Measurements from ENCODE around the gene HPS5.
A peak's percentile ranks its signal among the peaks of the same experiment; 100 is the strongest.

HPS5 gene

GRCh38 chr11:18319914-18320313, 2.0 kb downstream of the HPS5 start:
- WGBS, result 99% methylated on average over 3 of the region's 3 CpGs
- Histone ChIP-seq H3K36me3 (ENCODE audit: insufficient read depth, low read length) (peaks cover 15% of the 10 kb centered on the region; the same call in 1 of the 2 replicates), H3K9me3 (ENCODE audit: insufficient read depth, low read depth, low read length) (no peaks in the 10 kb centered on the region), H3K27me3 (ENCODE audit: insufficient read depth, low read length) (no peaks in the 10 kb centered on the region), H3K4me1 (ENCODE audit: insufficient read depth, low read length) (peaks cover 16% of the 10 kb centered on the region), H3K9ac (ENCODE audit: low read depth, low read length) (no peak overlapping the region), H3K4me3 (ENCODE audit: low read length) (peak overlapping the region; percentile 81; the same call in 1 of the 2 replicates), H3K27ac (ENCODE audit: low read depth, low read length) (no peak overlapping the region)

GRCh38 chr11:18317551-18317950, 4.4 kb downstream of the HPS5 start:
- Histone ChIP-seq H3K4me1 (ENCODE audit: insufficient read depth, low read length) (peaks cover 9% of the 10 kb centered on the region), H3K9me3 (ENCODE audit: insufficient read depth, low read depth, low read length) (no peaks in the 10 kb centered on the region), H3K36me3 (ENCODE audit: insufficient read depth, low read length) (peaks cover 17% of the 10 kb centered on the region; the same call in 1 of the 2 replicates), H3K4me3 (ENCODE audit: low read length) (no peak overlapping the region), H3K27ac (ENCODE audit: low read depth, low read length) (no peak overlapping the region), H3K9ac (ENCODE audit: low read depth, low read length) (no peak overlapping the region), H3K27me3 (ENCODE audit: insufficient read depth, low read length) (no peaks in the 10 kb centered on the region)
- 96% methylated on average over 4 of the region's 4 CpGs for WGBS

DNA sequence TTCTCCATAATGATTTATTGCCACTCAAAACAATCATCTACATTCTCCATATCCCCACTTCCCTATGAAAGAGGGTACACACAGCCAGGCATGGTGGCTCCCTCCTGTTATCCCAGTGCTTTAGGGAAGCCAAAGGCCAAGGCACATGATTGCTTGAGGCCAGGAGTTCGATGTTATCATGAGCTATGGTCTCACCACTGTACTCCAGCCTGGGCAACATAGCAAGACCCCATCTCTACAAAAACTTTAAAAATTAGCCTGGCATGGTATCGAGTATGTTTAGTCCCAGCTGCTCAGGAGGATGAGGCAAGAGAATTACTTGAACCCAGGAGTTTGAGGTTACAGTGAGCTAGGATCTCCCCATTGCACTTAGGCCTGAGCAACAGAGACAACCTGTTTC, 6.0 kb downstream of the HPS5 start:
- peaks cover 5% of the 10 kb centered on the region for H3K4me1 ChIP-seq (ENCODE audit: insufficient read depth, low read length)
- no peak overlapping the region for H3K9ac ChIP-seq (ENCODE audit: low read depth, low read length)
- WGBS, result 95% methylated on average over 2 of the region's 2 CpGs
- no peaks in the 10 kb centered on the region for H3K27me3 ChIP-seq (ENCODE audit: insufficient read depth, low read length)
- H3K9me3 ChIP-seq (ENCODE audit: insufficient read depth, low read depth, low read length), result no peaks in the 10 kb centered on the region
- H3K27ac ChIP-seq (ENCODE audit: low read depth, low read length), result no peak overlapping the region
- H3K4me3 ChIP-seq (ENCODE audit: low read length), result no peak overlapping the region
- H3K36me3 ChIP-seq (ENCODE audit: insufficient read depth, low read length), result peaks cover 30% of the 10 kb centered on the region

DNA sequence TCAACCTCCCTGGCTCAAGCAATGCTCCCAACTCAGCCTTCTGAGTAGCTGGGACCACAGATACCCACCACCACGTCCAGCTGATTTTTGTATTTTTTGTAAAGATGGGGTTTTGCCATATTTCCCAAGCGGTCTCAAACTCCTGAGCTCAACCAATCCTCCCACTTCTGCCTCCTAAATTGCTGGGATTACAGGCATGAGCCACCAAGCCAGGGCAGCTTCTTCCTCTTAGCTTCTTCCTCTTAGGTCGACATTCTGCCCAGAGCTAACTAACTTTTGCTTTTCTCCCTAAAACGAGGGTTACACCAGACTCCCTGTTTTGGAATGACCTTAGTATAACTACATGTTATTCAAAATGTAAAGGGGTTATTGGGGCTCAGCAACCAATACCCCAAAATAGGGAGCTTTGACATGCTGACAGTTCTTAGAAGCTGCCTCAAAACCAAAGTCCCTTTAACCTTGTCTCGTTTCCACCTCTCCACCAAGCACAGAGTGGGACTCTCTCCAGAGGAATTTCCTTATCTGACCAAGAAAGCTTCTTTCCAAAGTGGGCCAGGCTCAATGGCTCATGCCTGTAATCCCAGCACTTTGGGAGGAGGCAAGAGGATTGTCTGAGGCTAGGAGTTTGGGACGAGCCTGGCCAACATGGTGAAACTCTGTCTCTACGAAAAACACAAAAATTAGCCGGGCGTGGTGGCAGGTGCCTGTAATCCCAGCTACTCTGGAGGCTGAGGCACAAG, 7.0 kb downstream of the HPS5 start:
- Histone ChIP-seq H3K36me3 (ENCODE audit: insufficient read depth, low read length) (peaks cover 40% of the 10 kb centered on the region), H3K9ac (ENCODE audit: low read depth, low read length) (no peak overlapping the region), H3K27me3 (ENCODE audit: insufficient read depth, low read length) (no peaks in the 10 kb centered on the region), H3K4me3 (ENCODE audit: low read length) (no peak overlapping the region), H3K9me3 (ENCODE audit: insufficient read depth, low read depth, low read length) (no peaks in the 10 kb centered on the region), H3K4me1 (ENCODE audit: insufficient read depth, low read length) (no peaks in the 10 kb centered on the region; the same call in 1 of the 2 replicates), H3K27ac (ENCODE audit: low read depth, low read length) (no peak overlapping the region)
- 98% methylated on average over 8 of the region's 9 CpGs for WGBS

DNA sequence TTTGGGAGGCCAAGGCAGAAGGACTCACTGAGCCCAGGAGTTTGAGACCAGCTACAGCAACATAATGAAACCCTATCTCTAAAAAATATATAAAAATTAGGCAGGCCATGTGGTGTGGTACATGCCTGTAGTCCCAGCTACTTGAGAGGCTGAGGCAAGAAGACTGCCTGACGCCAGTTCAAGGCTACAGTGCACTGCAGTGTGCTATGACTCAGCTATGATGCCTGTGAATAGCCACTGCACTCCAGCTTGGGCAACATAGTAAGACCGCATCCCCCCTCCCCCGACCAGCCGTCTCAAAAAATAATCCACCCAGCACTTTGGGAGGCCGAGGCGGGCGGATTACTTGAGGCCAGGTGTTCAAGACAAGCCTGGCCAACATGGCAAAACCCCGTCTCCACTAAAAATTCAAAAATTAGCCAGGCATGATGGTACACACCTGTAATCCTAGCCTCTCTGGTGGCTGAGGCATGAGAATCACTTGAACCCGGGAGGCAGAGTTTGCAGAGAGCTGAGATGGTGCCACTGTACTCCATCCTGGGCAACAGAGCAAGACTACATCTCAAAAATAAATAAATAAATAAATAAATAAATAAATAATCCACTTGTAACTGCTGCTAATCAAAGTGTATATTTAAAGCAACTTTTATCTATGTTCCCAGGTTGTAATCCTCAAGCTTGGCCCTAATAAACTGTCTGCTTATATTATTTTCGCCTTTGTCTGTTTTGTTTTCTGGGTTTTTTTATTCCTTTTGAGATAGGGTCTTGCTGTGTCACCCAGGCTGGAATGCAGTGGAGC, 7.8 kb downstream of the HPS5 start:
- 74% methylated on average over 10 of the region's 10 CpGs for WGBS
- Histone ChIP-seq H3K27me3 (ENCODE audit: insufficient read depth, low read length) (no peaks in the 10 kb centered on the region), H3K9me3 (ENCODE audit: insufficient read depth, low read depth, low read length) (no peaks in the 10 kb centered on the region), H3K36me3 (ENCODE audit: insufficient read depth, low read length) (peaks cover 48% of the 10 kb centered on the region), H3K4me1 (ENCODE audit: insufficient read depth, low read length) (no peaks in the 10 kb centered on the region), H3K4me3 (ENCODE audit: low read length) (no peak overlapping the region), H3K9ac (ENCODE audit: low read depth, low read length) (no peak overlapping the region), H3K27ac (ENCODE audit: low read depth, low read length) (no peak overlapping the region)

GRCh38 chr11:18312663-18313420, 9.1 kb downstream of the HPS5 start:
- Histone ChIP-seq H3K27ac (ENCODE audit: low read depth, low read length) (no peak overlapping the region; the same call in 1 of the 2 replicates), H3K36me3 (ENCODE audit: insufficient read depth, low read length) (peaks cover 60% of the 10 kb centered on the region), H3K4me3 (ENCODE audit: low read length) (no peak overlapping the region), H3K9me3 (ENCODE audit: insufficient read depth, low read depth, low read length) (no peaks in the 10 kb centered on the region), H3K4me1 (ENCODE audit: insufficient read depth, low read length) (no peaks in the 10 kb centered on the region), H3K27me3 (ENCODE audit: insufficient read depth, low read length) (no peaks in the 10 kb centered on the region), H3K9ac (ENCODE audit: low read depth, low read length) (no peak overlapping the region)
- 90% methylated on average over 2 of the region's 2 CpGs for WGBS

DNA sequence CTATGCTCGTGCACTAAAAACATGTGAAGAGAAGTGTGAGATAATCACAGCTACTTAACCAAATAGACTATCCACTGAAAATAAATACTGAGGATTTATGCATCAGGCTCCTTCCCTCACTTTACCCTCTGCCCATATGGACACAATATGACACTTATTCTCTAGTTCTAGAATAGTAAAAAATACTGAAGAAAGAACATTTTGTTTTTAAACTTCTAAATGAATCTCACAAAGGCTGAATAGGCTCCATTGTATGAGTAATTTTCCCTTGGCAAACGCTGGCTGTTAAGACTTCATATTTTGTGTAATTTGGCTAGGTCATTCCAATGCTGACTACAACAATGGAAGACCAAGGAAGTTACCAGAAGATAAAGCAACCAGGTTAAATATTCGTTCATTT, 9.9 kb downstream of the HPS5 start:
- no peaks in the 10 kb centered on the region for H3K27me3 ChIP-seq (ENCODE audit: insufficient read depth, low read length)
- no peak overlapping the region for H3K4me3 ChIP-seq (ENCODE audit: low read length)
- H3K9ac ChIP-seq (ENCODE audit: low read depth, low read length), result no peak overlapping the region
- WGBS, result 90% methylated on average over 3 of the region's 3 CpGs
- peaks cover 64% of the 10 kb centered on the region for H3K36me3 ChIP-seq (ENCODE audit: insufficient read depth, low read length)
- no peak overlapping the region for H3K27ac ChIP-seq (ENCODE audit: low read depth, low read length)
- no peaks in the 10 kb centered on the region for H3K9me3 ChIP-seq (ENCODE audit: insufficient read depth, low read depth, low read length)
- no peaks in the 10 kb centered on the region for H3K4me1 ChIP-seq (ENCODE audit: insufficient read depth, low read length)

DNA sequence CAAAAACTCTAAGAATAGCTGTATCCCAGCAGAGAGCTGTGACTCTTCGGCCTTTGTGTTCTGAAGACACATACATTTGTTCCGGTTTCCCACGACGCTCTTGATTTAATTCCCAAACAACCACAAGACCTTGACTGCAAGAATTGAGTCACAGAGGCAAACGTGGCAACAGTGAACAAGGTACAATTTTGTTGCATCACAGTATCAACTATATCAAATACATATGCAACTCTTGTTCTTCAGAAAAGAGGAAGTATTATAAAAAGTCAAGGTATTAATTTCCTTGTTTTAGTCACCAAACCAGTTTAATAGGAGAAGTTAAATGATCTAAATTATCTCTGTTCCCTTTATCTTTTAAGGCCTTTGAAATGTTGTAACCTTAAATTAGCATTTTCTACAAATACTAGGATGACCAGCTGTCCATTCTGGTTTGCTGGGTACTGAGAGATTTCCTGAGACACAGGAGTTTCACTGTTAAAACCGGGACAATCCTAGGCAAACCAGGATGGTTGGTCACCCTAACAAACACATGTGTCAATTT, 11.1 kb downstream of the HPS5 start:
- no peak overlapping the region for H3K27ac ChIP-seq (ENCODE audit: low read depth, low read length)
- H3K36me3 ChIP-seq (ENCODE audit: insufficient read depth, low read length), result peaks cover 67% of the 10 kb centered on the region
- WGBS, result 90% methylated on average over 6 of the region's 6 CpGs
- H3K4me3 ChIP-seq (ENCODE audit: low read length), result no peak overlapping the region
- no peaks in the 10 kb centered on the region for H3K4me1 ChIP-seq (ENCODE audit: insufficient read depth, low read length)
- H3K9ac ChIP-seq (ENCODE audit: low read depth, low read length), result no peak overlapping the region
- H3K27me3 ChIP-seq (ENCODE audit: insufficient read depth, low read length), result no peaks in the 10 kb centered on the region
- H3K9me3 ChIP-seq (ENCODE audit: insufficient read depth, low read depth, low read length), result no peaks in the 10 kb centered on the region

DNA sequence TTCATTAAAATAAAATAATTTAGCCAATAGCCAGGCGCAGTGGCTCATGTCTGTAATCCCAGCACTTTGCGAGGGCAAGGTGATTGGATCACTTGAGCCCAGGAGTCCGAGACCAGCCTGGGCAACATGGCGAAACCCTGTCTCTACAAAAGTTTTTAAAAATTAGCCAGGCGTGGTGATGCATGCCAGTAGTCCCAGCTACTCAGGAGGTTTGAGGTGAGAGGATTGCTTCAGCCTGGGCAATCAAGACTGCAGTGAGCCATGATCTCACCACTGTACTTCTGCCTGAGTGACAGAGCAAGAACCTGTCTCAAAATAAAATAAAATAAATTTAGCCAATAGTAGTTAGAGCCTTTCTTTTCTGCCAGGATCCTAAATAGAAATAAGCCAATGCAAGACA, 12.2 kb downstream of the HPS5 start:
- Histone ChIP-seq H3K27me3 (ENCODE audit: insufficient read depth, low read length) (no peaks in the 10 kb centered on the region), H3K9ac (ENCODE audit: low read depth, low read length) (no peak overlapping the region), H3K9me3 (ENCODE audit: insufficient read depth, low read depth, low read length) (no peaks in the 10 kb centered on the region), H3K36me3 (ENCODE audit: insufficient read depth, low read length) (peaks cover 76% of the 10 kb centered on the region), H3K4me3 (ENCODE audit: low read length) (no peak overlapping the region), H3K4me1 (ENCODE audit: insufficient read depth, low read length) (no peaks in the 10 kb centered on the region), H3K27ac (ENCODE audit: low read depth, low read length) (no peak overlapping the region)
- WGBS, result 98% methylated on average over 5 of the region's 5 CpGs

- Histone ChIP-seq H3K4me1 (ENCODE audit: insufficient read depth, low read length) (no peaks in the 10 kb centered on the region), H3K36me3 (ENCODE audit: insufficient read depth, low read length) (peaks cover 86% of the 10 kb centered on the region), H3K9me3 (ENCODE audit: insufficient read depth, low read depth, low read length) (no peaks in the 10 kb centered on the region), H3K4me3 (ENCODE audit: low read length) (no peak overlapping the region), H3K27me3 (ENCODE audit: insufficient read depth, low read length) (no peaks in the 10 kb centered on the region), H3K9ac (ENCODE audit: low read depth, low read length) (no peak overlapping the region), H3K27ac (ENCODE audit: low read depth, low read length) (no peak overlapping the region)
- 92% methylated on average over 2 of the region's 2 CpGs for WGBS
Measured at GRCh38 chr11:18308242-18308641, 13.7 kb downstream of the HPS5 start.
